ENCODE results near the gene TACO1. TPM values are rescaled to one million over a fixed set of nuclear protein-coding genes. Genes with fewer than 3 reads are reported as not detected.

TACO1 gene
- polyA plus RNA-seq, 1 donor (not counting 4 experiments of a cell fraction or from before 2014, with no cell fraction given) = 23.5 TPM

GRCh38 chr17:63579633-63580032, 21.1 kb upstream of the TACO1 start:
- TF ChIP-seq EZH2 (IDR thresholded peaks at IDR 0.05; ENCODE audit: low read length) = no peak
- TF ChIP-seq, protein P1, sequence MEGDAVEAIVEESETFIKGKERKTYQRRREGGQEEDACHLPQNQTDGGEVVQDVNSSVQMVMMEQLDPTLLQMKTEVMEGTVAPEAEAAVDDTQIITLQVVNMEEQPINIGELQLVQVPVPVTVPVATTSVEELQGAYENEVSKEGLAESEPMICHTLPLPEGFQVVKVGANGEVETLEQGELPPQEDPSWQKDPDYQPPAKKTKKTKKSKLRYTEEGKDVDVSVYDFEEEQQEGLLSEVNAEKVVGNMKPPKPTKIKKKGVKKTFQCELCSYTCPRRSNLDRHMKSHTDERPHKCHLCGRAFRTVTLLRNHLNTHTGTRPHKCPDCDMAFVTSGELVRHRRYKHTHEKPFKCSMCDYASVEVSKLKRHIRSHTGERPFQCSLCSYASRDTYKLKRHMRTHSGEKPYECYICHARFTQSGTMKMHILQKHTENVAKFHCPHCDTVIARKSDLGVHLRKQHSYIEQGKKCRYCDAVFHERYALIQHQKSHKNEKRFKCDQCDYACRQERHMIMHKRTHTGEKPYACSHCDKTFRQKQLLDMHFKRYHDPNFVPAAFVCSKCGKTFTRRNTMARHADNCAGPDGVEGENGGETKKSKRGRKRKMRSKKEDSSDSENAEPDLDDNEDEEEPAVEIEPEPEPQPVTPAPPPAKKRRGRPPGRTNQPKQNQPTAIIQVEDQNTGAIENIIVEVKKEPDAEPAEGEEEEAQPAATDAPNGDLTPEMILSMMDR (optimal IDR thresholded peaks at IDR 0.05 in 1 of 3, IDR thresholded peaks at IDR 0.05 in 1 of 3, conservative IDR thresholded peaks at IDR 0.05 in 1 of 3; ENCODE audit: extremely low read depth in 1 of 3, insufficient read depth in 2 of 3, low read length in 3 of 3) = no peak
- no peak overlapping the region for H3K4me3 ChIP-seq (ENCODE audit: control insufficient read depth in 2 of 3, extremely low read depth in 1 of 3, insufficient read depth in 2 of 3, low read depth in 1 of 3, low read length in 3 of 3)
- no peaks in the 10 kb centered on the region for H3K27me3 ChIP-seq (ENCODE audit: control insufficient read depth, extremely low read depth, insufficient read depth, low read length)
- H3K36me3 ChIP-seq (ENCODE audit: control insufficient read depth in 2 of 2, extremely low read depth in 1 of 2, insufficient read depth in 2 of 2, low read length in 2 of 2) = peaks cover 16 to 21% of the 10 kb centered on the region in 2 experiments
- H4K20me1 ChIP-seq (ENCODE audit: control insufficient read depth, extremely low read depth, insufficient read depth, low read length) = no peaks in the 10 kb centered on the region
- dilution Hi-C loops (cut with MboI; ENCODE audit: extremely low pct_ligation_motif_present, low sequenced_read_pairs) = no loop called here
- H3K4me2 ChIP-seq (ENCODE audit: control insufficient read depth, extremely low read depth, insufficient read depth, low read depth, low read length) = no peak overlapping the region
- H3K27ac ChIP-seq (ENCODE audit: control insufficient read depth, insufficient read depth, low read length) = no peak overlapping the region
- DNase-seq (ENCODE audit: low read depth, low spot score) (no peak), FAIRE-seq (no peak)
- no peaks in the 10 kb centered on the region for H3K9me1 ChIP-seq (ENCODE audit: control insufficient read depth, extremely low read depth, insufficient read depth, low read length)
- H3K79me2 ChIP-seq (ENCODE audit: control insufficient read depth, insufficient read depth, low read length) = peaks cover 13% of the 10 kb centered on the region
- H3K4me1 ChIP-seq (ENCODE audit: control insufficient read depth, extremely low read depth, insufficient read depth, low read length) = no peaks in the 10 kb centered on the region
- no peak overlapping the region for H2AFZ ChIP-seq (ENCODE audit: control insufficient read depth, low read length)
- no peak overlapping the region for H3K9ac ChIP-seq (ENCODE audit: control insufficient read depth, extremely low read depth, insufficient read depth, low read length)
- H3K9me3 ChIP-seq (ENCODE audit: control insufficient read depth, low read depth, low read length) = no peaks in the 10 kb centered on the region

DNA sequence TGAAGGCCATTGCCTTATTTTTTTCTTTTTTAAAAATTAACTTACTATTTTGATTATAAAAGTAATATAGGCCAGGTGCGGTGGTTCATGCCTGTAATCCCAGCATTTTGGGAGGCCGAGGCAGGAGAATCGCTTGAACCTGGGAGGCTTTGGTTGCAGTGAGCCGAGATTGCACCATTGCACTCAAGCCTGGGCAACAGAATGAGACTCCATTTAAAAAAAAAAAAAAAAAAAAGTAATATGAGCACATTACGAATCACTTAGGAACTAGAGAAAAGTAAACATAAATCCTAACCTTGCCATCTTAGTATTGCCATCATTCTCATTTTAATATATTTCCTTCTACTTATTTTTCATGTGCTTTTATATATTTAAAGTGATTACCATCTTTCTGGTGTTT, 12.9 kb upstream of the TACO1 start:
- dilution Hi-C loops (cut with MboI; ENCODE audit: extremely low pct_ligation_motif_present, low sequenced_read_pairs) = no loop called here
- no peak overlapping the region for H3K27ac ChIP-seq (ENCODE audit: control insufficient read depth, insufficient read depth, low read length)
- H3K79me2 ChIP-seq (ENCODE audit: control insufficient read depth, insufficient read depth, low read length) = no peaks in the 10 kb centered on the region
- H3K9me1 ChIP-seq (ENCODE audit: control insufficient read depth, extremely low read depth, insufficient read depth, low read length) = no peaks in the 10 kb centered on the region
- H3K27me3 ChIP-seq (ENCODE audit: control insufficient read depth, extremely low read depth, insufficient read depth, low read length) = no peaks in the 10 kb centered on the region
- no peaks in the 10 kb centered on the region for H3K4me1 ChIP-seq (ENCODE audit: control insufficient read depth, extremely low read depth, insufficient read depth, low read length)
- DNase-seq (ENCODE audit: low read depth, low spot score) = no peak
- H2AFZ ChIP-seq (ENCODE audit: control insufficient read depth, low read length) = no peak overlapping the region
- TF ChIP-seq EZH2 (IDR thresholded peaks at IDR 0.05; ENCODE audit: low read length) = no peak
- TF ChIP-seq, protein P1 (optimal IDR thresholded peaks at IDR 0.05 in 1 of 3, IDR thresholded peaks at IDR 0.05 in 1 of 3, conservative IDR thresholded peaks at IDR 0.05 in 1 of 3; ENCODE audit: extremely low read depth in 1 of 3, insufficient read depth in 2 of 3, low read length in 3 of 3) = no peak
- H4K20me1 ChIP-seq (ENCODE audit: control insufficient read depth, extremely low read depth, insufficient read depth, low read length) = no peaks in the 10 kb centered on the region
- no peak for FAIRE-seq
- H3K4me2 ChIP-seq (ENCODE audit: control insufficient read depth, extremely low read depth, insufficient read depth, low read depth, low read length) = no peak overlapping the region
- H3K36me3 ChIP-seq (ENCODE audit: control insufficient read depth in 2 of 2, extremely low read depth in 1 of 2, insufficient read depth in 2 of 2, low read length in 2 of 2) = peaks cover 31 to 33% of the 10 kb centered on the region in 2 experiments
- H3K4me3 ChIP-seq (ENCODE audit: control insufficient read depth in 2 of 3, extremely low read depth in 1 of 3, insufficient read depth in 2 of 3, low read depth in 1 of 3, low read length in 3 of 3) = no peak overlapping the region
- H3K9me3 ChIP-seq (ENCODE audit: control insufficient read depth, low read depth, low read length) = no peaks in the 10 kb centered on the region
- no peak overlapping the region for H3K9ac ChIP-seq (ENCODE audit: control insufficient read depth, extremely low read depth, insufficient read depth, low read length)

All from keratinocyte (primary cell).